ENCODE results near the gene PDE4D. TPM values are rescaled to one million over a fixed set of nuclear protein-coding genes. Genes with fewer than 3 reads are reported as not detected.

The PDE4D gene
- total RNA-seq, 1 experiment from 2014 or later: 3.6 TPM

- CTCF ChIA-PET: no interaction called here
- Histone ChIP-seq H3K9me2 (replicated peaks; ENCODE audit: low read length) (no peaks in the 10 kb centered on the region), H3K9ac (ENCODE audit: low read length) (no peak overlapping the region), H3K27me3 (ENCODE audit: low read length) (no peaks in the 10 kb centered on the region), H3K79me2 (ENCODE audit: low read length) (no peaks in the 10 kb centered on the region), H3K4me1 (ENCODE audit: insufficient read depth, low read length) (no peaks in the 10 kb centered on the region), H3K9me3 (ENCODE audit: low read length) (no peaks in the 10 kb centered on the region), H2AFZ (ENCODE audit: low read length) (no peak overlapping the region), H3F3A (ENCODE audit: low read length, unreplicated experiment) (no peaks in the 10 kb centered on the region), H3K4me2 (ENCODE audit: low read length) (no peak overlapping the region), H4K20me1 (ENCODE audit: low read length) (no peaks in the 10 kb centered on the region), H3K36me3 (ENCODE audit: low read depth, low read length) (no peaks in the 10 kb centered on the region), H3K27ac (ENCODE audit: low read length) (no peak overlapping the region), H3K4me3 (ENCODE audit: low read length) (no peak overlapping the region)
- DNase-seq (no peak), ATAC-seq (no peak)
- TF ChIP-seq CTCF (conservative IDR thresholded peaks at IDR 0.05; ENCODE audit: low read depth, low read length) (no peak), EZH2 (IDR thresholded peaks at IDR 0.05; ENCODE audit: low read length, unreplicated experiment) (no peak), EZH2phosphoT487 (IDR thresholded peaks at IDR 0.05; ENCODE audit: borderline replicate concordance, low read length) (no peak)
- intact Hi-C loops (cut with micrococcal nuclease): no loop called here
- BruUV-seq (replicated peaks): no TSS peak
- POLR2A ChIA-PET (ENCODE audit: unreplicated experiment): no interaction called here
Observed at GRCh38 chr5:59698207-59699178, 195.0 kb downstream of the PDE4D start.

- Histone ChIP-seq H3K9ac (ENCODE audit: low read length) (no peak overlapping the region), H3K79me2 (ENCODE audit: low read length) (no peaks in the 10 kb centered on the region), H3K27me3 (ENCODE audit: low read length) (no peaks in the 10 kb centered on the region), H3K9me2 (replicated peaks; ENCODE audit: low read length) (no peaks in the 10 kb centered on the region), H3K4me1 (ENCODE audit: insufficient read depth, low read length) (no peaks in the 10 kb centered on the region), H3K27ac (ENCODE audit: low read length) (no peak overlapping the region), H3K4me2 (ENCODE audit: low read length) (no peak overlapping the region), H3K36me3 (ENCODE audit: low read depth, low read length) (no peaks in the 10 kb centered on the region), H3K9me3 (ENCODE audit: low read length) (no peaks in the 10 kb centered on the region), H2AFZ (ENCODE audit: low read length) (no peak overlapping the region), H4K20me1 (ENCODE audit: low read length) (no peaks in the 10 kb centered on the region), H3F3A (ENCODE audit: low read length, unreplicated experiment) (no peaks in the 10 kb centered on the region), H3K4me3 (ENCODE audit: low read length) (no peak overlapping the region)
- DNase-seq (no peak), ATAC-seq (no peak)
- POLR2A ChIA-PET (ENCODE audit: unreplicated experiment): no interaction called here
- CTCF ChIA-PET: no interaction called here
- TF ChIP-seq EZH2phosphoT487 (IDR thresholded peaks at IDR 0.05; ENCODE audit: borderline replicate concordance, low read length) (no peak), EZH2 (IDR thresholded peaks at IDR 0.05; ENCODE audit: low read length, unreplicated experiment) (no peak), CTCF (conservative IDR thresholded peaks at IDR 0.05; ENCODE audit: low read depth, low read length) (no peak)
- intact Hi-C loops (cut with micrococcal nuclease): no loop called here
- no TSS peak for BruUV-seq (replicated peaks)
Observed at GRCh38 chr5:59694411-59694810, 199.1 kb downstream of the PDE4D start.
